GM23338 (cell line): ENCODE measurements around the gene CNTN5. TPM values are rescaled to one million over a fixed set of nuclear protein-coding genes. Genes with fewer than 3 reads are reported as not detected.

Source experiments
- ATAC-seq: fragments of 200-7000 bp; cut with Tn5 transposase; 3 replicates; pipeline ENCODE4 v1.9.1; 2020
- DNase-seq: peaks from one replicate; pipeline ENCODE4 v3.0.0-alpha.2; 2015; ENCODE audit warnings: low spot score
- H2AFZ ChIP-seq: fragments of 200-600 bp; sonication (generic); 2 replicates; pipeline ENCODE4 v1.8.0; 2016; ENCODE audit warnings: antibody characterized with exemption, mild to moderate bottlenecking, moderate library complexity
- H3F3A ChIP-seq: fragments of 200-600 bp; sonication (generic); replicated peaks from 2 replicates; pipeline ENCODE4 v1.8.0; 2017; ENCODE audit warnings: antibody characterized with exemption, mixed run types, low read depth
- H3K27ac ChIP-seq: fragments of 200-600 bp; sonication (generic); 2 replicates; pipeline ENCODE4 v1.6.1; 2016; ENCODE audit warnings: low read depth
- H3K27me3 ChIP-seq: fragments of 200-600 bp; sonication (generic); 2 replicates; pipeline ENCODE4 v1.8.0; 2016; ENCODE audit warnings: mild to moderate bottlenecking, mixed run types, moderate library complexity; ENCODE audit not compliant: insufficient read depth
- H3K36me3 ChIP-seq: fragments of 200-600 bp; sonication (generic); 2 replicates; pipeline ENCODE4 v1.8.0; 2016; ENCODE audit warnings: mild to moderate bottlenecking; ENCODE audit not compliant: insufficient read depth
- H3K4me1 ChIP-seq: fragments of 200-600 bp; sonication (generic); 2 replicates; pipeline ENCODE4 v1.8.0; 2016; ENCODE audit warnings: mild to moderate bottlenecking, moderate library complexity; ENCODE audit not compliant: insufficient read depth
- H3K4me2 ChIP-seq: fragments of 200-600 bp; sonication (generic); 2 replicates; pipeline ENCODE4 v1.7.1; 2017; ENCODE audit warnings: mixed run types
- H3K4me3 ChIP-seq: fragments of 200-600 bp; sonication (generic); 2 replicates; pipeline ENCODE4 v1.6.1; 2016; ENCODE audit warnings: mixed run types
- H3K79me2 ChIP-seq: fragments of 200-600 bp; sonication (generic); replicated peaks from 2 replicates; pipeline ENCODE4 v1.8.0; 2017; ENCODE audit warnings: mild to moderate bottlenecking; ENCODE audit not compliant: insufficient read depth
- H3K9me2 ChIP-seq: fragments of 200-600 bp; sonication (generic); 2 replicates; pipeline ENCODE4 v1.8.0; 2017; ENCODE audit not compliant: insufficient read depth
- H4K20me1 ChIP-seq: fragments of 200-600 bp; sonication (generic); replicated peaks from 2 replicates; pipeline ENCODE4 v1.8.0; 2017; ENCODE audit warnings: mild to moderate bottlenecking; ENCODE audit not compliant: insufficient read depth
- H3K27ac Mint-ChIP-seq: 2 replicates; pipeline ENCODE4 v1.8.0; 2020; ENCODE audit warnings: inconsistent platforms, mild to moderate bottlenecking, moderate library complexity, mixed read lengths
- H3K27me3 Mint-ChIP-seq: 3 replicates; pipeline ENCODE4 v1.8.0; 2022; ENCODE audit warnings: low read depth, mild to moderate bottlenecking, moderate library complexity, mixed read lengths, inconsistent platforms; ENCODE audit not compliant: insufficient read depth, poor library complexity
- H3K36me3 Mint-ChIP-seq: 3 replicates; pipeline ENCODE4 v1.8.0; 2021; ENCODE audit warnings: low read depth, mild to moderate bottlenecking, inconsistent platforms, moderate library complexity, mixed read lengths
- H3K4me1 Mint-ChIP-seq: 3 replicates; pipeline ENCODE4 v1.8.0; 2020; ENCODE audit warnings: mild to moderate bottlenecking, inconsistent platforms, mixed read lengths
- H3K4me3 Mint-ChIP-seq: 3 replicates; pipeline ENCODE4 v1.8.0; 2021; ENCODE audit warnings: moderate library complexity, mild to moderate bottlenecking, inconsistent platforms, mixed read lengths
- H3K9me3 Mint-ChIP-seq: 3 replicates; pipeline ENCODE4 v1.8.0; 2020; ENCODE audit warnings: moderate library complexity, mild to moderate bottlenecking, inconsistent platforms, mixed read lengths
- ETS1 ChIP-seq: IDR thresholded peaks from 2 replicates; pipeline ENCODE4 v1.6.1; 2016; ENCODE audit warnings: antibody characterized with exemption
- EZH2phosphoT487 ChIP-seq: fragments of 200-600 bp; sonication (generic); IDR thresholded peaks from one replicate; pipeline ENCODE4 v1.8.1; 2018; ENCODE audit warnings: antibody characterized with exemption; ENCODE audit not compliant: unreplicated experiment
- JUNB ChIP-seq: IDR thresholded peaks from one replicate; pipeline ENCODE4 v1.6.1; 2016; ENCODE audit warnings: antibody characterized with exemption; ENCODE audit not compliant: unreplicated experiment
- NANOG ChIP-seq: IDR thresholded peaks from 2 replicates; pipeline ENCODE4 v1.6.1; 2016; ENCODE audit warnings: antibody characterized with exemption, borderline replicate concordance
- STAT1 ChIP-seq: IDR thresholded peaks from one replicate; pipeline ENCODE4 v1.6.1; 2016; ENCODE audit warnings: antibody characterized with exemption; ENCODE audit not compliant: unreplicated experiment
- ZNF114 ChIP-seq: fragments of 250-450 bp; sonication (Bioruptor Pico); IDR thresholded peaks from 2 replicates; pipeline ENCODE4 v1.5.0; 2020; ENCODE audit warnings: mild to moderate bottlenecking, moderate library complexity
- ZNF462 ChIP-seq: fragments of 250-450 bp; sonication (Bioruptor Pico); IDR thresholded peaks from 2 replicates; pipeline ENCODE4 v1.5.0; 2020; ENCODE audit warnings: mild to moderate bottlenecking, moderate library complexity
- polyA plus RNA-seq: library from polyadenylated mRNA; unstranded; fragments of >200 nt; fragmentation: Nextera tagmentation; extraction: Ambion mirVana; gene quantifications from 2 replicates; pipeline ENCODE4 v1.2.1, GENCODE V29; 2016
- total RNA-seq: library from RNA; depleted of rRNA; stranded (reverse); fragments of >200 nt; shearing (Covaris generic); gene quantifications from 2 replicates; pipeline ENCODE4 v1.2.3, GENCODE V29; 2014

Gene CNTN5
- total and polyA plus RNA-seq, 2 experiments from 2014 or later: not detected

DNA sequence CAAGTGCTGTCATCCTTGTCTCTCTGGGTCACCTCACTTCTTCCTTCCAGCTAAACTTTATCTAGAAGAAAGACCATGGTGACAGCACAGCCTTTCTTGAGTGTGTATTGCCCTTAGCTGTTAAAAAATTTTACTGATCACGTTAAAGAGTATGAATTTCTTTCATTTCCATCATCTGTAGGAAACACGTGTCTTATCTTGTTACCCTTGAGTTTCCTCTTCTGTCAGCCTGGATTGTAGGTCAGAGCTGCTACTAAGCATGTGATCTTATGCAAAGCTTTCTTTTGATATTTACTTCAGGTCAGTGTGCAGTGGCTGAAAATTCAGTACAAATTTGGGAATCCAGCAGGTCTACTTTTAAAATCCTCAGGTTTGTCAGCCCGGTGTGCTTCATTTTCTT lies 1154.1 kb downstream of the CNTN5 start:
- no peaks in the 10 kb centered on the region for H3K9me3 Mint-ChIP-seq
- Histone ChIP-seq H3K36me3 (no peaks in the 10 kb centered on the region), H4K20me1 (no peaks in the 10 kb centered on the region), H3K27ac (no peak overlapping the region), H3K27me3 (no peaks in the 10 kb centered on the region), H3K4me2 (no peak overlapping the region), H3K9me2 (peaks cover 5% of the 10 kb centered on the region; the same call in 1 of the 2 replicates), H3K4me3 (no peak overlapping the region), H2AFZ (no peak overlapping the region), H3F3A (no peaks in the 10 kb centered on the region), H3K4me1 (no peaks in the 10 kb centered on the region), H3K79me2 (no peaks in the 10 kb centered on the region)
- peaks cover 2% of the 10 kb centered on the region; the same call in 1 of the 3 replicates for H3K4me1 Mint-ChIP-seq
- no peak for ATAC-seq
- DNase-seq: no peak
- H3K27ac Mint-ChIP-seq: no peak overlapping the region
- H3K27me3 Mint-ChIP-seq: no peaks in the 10 kb centered on the region
- H3K36me3 Mint-ChIP-seq: no peaks in the 10 kb centered on the region
- H3K4me3 Mint-ChIP-seq: no peak overlapping the region
- TF ChIP-seq EZH2phosphoT487: no peak
- TF ChIP-seq ZNF462 (CRISPR knock-in tag): no peak
- TF ChIP-seq STAT1: no peak
- TF ChIP-seq ETS1: no peak
- TF ChIP-seq JUNB: no peak

GRCh38 chr11:100176456-100176855 lies 1155.7 kb downstream of the CNTN5 start:
- ATAC-seq (no peak), DNase-seq (no peak)
- no peaks in the 10 kb centered on the region for H4K20me1 ChIP-seq
- H3K27me3 Mint-ChIP-seq: no peaks in the 10 kb centered on the region
- no peak overlapping the region for H2AFZ ChIP-seq
- H3K4me3 ChIP-seq: no peak overlapping the region
- no peak overlapping the region for H3K4me2 ChIP-seq
- H3K36me3 ChIP-seq: no peaks in the 10 kb centered on the region
- H3K27me3 ChIP-seq: no peaks in the 10 kb centered on the region
- no peaks in the 10 kb centered on the region for H3K4me1 ChIP-seq
- H3K4me1 Mint-ChIP-seq: peaks cover 2% of the 10 kb centered on the region; the same call in 1 of the 3 replicates
- H3K36me3 Mint-ChIP-seq: no peaks in the 10 kb centered on the region
- H3K79me2 ChIP-seq: no peaks in the 10 kb centered on the region
- H3F3A ChIP-seq: no peaks in the 10 kb centered on the region
- H3K27ac Mint-ChIP-seq: no peak overlapping the region
- no peak overlapping the region for H3K27ac ChIP-seq
- H3K9me3 Mint-ChIP-seq: no peaks in the 10 kb centered on the region
- peaks cover 5% of the 10 kb centered on the region; the same call in 1 of the 2 replicates for H3K9me2 ChIP-seq
- H3K4me3 Mint-ChIP-seq: no peak overlapping the region
- TF ChIP-seq ZNF114: no peak
- TF ChIP-seq ETS1: no peak
- TF ChIP-seq EZH2phosphoT487: no peak
- no peak for TF ChIP-seq JUNB
- no peak for TF ChIP-seq NANOG
